ENCODE data around the gene FAM241A.
"Not testable (repeated sequence)": the region's sequence is repeated elsewhere in the genome, so short reads cannot be mapped to it uniquely, and the experiment has no call there.

FAM241A gene

DNA sequence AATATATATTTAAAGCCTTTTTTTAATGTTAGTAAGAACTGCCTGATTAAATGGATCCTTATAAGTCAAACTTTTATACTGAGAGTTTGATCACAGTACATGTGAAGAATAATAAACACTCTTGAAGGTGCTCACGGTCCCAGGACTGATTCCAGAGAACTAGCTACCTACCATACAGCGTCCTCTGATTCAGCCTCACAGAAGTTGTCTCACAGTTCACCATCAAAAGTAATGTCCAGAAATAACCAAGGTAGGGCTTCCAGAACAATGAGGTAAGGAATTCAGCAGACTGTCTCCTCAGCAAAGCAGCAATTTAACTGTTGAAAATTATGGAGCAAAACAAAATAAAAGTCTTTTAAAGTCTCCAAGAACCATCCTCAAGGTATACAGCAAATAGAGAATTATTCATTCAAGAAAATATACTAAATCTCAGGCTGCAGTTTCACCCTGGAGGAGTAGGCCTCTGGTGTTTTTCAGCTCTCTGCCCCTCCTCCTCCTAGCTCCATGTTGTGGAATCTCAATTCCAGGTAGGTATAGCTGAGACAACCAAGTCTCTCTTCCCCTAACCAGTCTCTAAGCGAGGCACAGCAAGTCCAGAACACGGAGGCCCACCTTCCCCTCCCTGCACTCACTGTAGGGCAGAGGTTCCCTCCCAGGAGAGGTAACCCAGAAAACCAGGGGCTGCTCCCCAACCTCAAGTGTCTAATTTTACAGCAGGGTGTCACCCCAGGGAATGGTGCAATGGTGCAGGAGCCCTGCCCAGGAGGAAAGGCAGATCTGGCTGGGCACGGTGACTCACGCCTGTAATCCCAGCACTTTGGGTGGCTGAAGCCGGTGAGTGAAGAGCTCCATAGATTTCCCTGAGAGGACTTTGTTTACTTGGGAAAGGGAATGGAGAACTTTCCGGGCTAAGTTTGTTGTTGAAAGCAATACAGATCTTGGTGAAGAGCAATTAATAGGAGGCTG is 28.6 kb downstream of the FAM241A start:
- no peak for DNase-seq (ENCODE audit: low spot score)

DNA sequence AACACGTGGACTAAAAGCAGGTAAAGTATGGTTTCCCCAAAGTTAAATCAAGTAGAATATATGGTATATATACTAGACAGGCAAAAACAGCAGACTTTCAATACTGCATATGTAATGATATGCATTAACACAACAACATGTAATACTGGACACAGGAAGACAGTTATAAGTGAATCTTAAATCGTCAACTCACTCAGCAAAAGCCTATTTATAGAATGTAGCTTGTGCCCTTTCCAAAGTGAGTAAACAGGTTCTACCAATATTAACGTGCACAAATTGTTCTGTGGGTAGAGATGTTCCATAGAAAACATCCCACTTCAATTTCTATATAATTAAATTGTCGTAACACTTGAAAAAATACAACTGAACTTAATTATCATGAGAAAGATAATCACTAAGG is 30.6 kb downstream of the FAM241A start:
- no peak for DNase-seq (ENCODE audit: low spot score)

DNA sequence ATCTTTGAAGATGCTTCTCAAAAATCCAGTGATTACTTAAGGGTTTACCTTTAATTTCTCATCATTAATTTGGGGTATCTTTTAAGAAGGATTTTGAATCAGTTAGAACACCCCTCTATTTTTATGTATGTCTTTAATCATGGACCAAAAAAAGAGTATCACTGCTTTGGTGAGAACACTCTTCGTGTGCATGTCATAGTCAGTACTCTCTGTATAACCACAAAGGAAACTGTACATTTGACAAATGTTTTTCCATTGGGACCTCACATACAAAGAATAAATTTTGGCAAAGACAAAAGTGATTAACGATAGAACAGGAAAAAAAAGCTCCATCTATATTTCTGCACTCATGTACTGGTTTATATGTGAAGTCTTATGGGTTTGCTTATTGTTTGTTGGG is 31.3 kb downstream of the FAM241A start:
- DNase-seq (ENCODE audit: low spot score) = no peak

GRCh38 chr4:112178741-112179140 is 33.5 kb downstream of the FAM241A start:
- DNase-seq (ENCODE audit: low spot score) = not testable (repeated sequence)

GRCh38 chr4:112181358-112182000 is 36.2 kb downstream of the FAM241A start:
- DNase-seq (ENCODE audit: low spot score) = no peak

GRCh38 chr4:112182604-112183003 is 37.4 kb downstream of the FAM241A start:
- DNase-seq (ENCODE audit: low spot score) = no peak

DNA sequence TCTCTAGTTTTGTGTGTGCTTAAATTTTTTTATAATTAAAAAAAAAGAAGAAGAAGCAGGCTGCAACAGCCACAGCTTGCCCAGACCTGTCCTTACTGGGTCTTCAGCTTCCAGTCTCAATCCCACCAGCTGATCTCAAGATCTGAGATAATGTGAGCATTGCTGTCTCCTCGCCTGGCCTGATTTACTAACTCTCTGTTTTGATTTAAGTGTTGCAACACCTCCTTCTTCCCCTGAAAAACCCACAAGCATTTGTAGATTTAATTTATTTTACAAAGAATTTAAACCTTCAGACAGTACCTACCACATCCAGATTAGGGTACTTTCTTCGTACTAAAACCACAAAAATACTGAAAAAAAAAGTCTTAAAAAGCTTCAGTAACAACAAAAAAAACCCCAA is 38.0 kb downstream of the FAM241A start:
- DNase-seq (ENCODE audit: low spot score) = no peak

DNA sequence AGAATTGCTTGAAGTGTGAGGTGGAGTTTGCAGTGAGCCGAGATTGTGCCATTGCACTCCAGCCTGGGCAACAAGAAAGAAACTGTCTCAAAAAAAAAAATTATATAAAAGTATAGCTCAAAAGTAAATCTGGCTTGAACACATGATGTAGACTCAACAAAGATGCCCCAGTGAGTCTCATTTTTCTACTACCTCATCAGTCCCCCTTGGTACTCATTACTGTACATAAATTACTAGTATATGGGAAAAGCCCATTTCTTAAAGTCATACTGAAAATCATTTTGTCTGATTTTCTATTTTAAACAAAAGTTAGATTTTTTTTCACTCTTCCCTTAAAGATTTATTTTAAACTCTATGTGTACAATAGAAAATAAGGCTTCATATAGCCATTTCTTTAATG is 39.2 kb downstream of the FAM241A start:
- no peak for DNase-seq (ENCODE audit: low spot score)

GRCh38 chr4:112185334-112185733 is 40.1 kb downstream of the FAM241A start:
- DNase-seq (ENCODE audit: low spot score) = no peak

DNA sequence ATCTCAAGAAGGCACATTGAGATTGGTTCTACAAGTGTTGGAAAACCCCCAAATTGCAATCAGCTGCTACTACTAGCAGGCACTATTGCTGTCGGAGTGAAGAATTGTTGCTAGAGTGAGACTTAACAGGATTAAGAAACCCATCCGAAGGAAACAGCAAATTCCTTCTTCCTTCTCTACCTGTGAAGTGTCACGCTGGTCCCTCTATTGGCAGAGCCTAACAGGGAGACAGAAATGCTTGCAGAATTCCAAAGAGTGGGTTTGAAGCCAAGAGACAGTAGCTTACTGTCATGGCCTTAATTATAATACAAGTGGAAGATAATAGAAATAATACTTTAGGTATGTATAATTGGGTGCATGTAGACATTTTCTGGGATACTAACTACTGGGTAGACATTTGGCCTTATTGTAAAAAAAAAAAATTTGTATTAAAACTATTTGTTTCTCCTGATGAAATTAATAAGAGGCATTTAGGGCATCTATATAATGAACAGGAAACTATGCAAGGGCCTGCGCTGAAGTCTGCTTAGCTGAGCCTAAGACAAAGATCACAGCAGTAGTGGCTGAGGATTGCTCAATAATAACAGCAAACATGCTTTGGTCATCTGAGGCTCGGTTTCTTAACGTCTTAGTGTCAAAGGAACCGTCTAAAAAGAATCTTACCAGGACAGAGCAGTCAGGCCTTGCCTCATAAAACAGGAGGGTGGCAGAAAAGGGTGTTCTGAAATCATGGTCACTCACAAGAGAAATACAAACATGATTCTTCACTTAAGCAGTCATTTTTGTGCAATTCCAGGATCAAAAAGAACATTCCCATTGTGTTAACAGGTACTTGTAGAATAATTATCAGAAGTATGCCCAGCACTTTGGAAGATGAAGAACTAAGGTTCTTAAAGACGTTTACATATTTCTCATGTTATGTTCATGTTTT is 40.8 kb downstream of the FAM241A start:
- DNase-seq (ENCODE audit: low spot score) = no peak

DNA sequence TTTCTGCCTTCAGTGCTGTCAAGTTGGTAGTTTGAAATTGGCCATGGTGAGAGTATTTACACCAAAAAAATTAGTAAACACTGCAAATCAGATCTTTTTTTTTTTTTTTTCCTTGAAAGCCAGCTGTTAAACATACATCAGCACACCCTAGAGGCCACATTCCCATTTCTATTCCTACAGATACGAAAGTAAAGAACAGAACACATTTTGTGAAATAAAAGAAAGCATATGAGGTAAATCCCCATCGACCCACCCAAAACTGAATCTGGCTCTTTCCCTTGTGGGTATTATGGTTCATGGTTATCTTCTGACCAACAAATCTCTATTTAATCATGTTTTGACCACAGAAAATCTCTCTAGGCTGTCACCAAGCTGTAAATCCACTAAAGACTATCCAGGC is 44.5 kb downstream of the FAM241A start:
- no peak for DNase-seq (ENCODE audit: low spot score)

DNA sequence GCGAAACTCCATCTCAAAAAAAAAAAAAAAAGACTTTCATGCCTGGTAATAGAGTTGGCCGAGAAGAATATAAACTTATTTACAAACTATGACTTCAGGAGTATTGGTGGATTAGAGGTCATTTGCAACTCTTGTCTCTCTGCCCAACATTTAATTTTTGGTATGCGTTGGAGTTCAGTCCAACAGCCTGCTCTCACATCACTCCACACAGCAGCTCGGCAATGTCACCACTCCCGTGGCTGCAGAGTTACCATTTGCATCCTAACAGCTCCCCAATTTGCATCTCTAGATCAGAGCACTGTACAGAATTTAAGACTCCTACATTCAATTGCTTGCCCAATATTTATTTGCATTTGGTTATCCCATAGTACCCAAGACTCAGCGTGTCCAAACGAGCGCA is 45.4 kb downstream of the FAM241A start:
- DNase-seq (ENCODE audit: low spot score) = no peak

GRCh38 chr4:112196461-112196860 is 51.2 kb downstream of the FAM241A start:
- DNase-seq (ENCODE audit: low spot score) = no peak

DNA sequence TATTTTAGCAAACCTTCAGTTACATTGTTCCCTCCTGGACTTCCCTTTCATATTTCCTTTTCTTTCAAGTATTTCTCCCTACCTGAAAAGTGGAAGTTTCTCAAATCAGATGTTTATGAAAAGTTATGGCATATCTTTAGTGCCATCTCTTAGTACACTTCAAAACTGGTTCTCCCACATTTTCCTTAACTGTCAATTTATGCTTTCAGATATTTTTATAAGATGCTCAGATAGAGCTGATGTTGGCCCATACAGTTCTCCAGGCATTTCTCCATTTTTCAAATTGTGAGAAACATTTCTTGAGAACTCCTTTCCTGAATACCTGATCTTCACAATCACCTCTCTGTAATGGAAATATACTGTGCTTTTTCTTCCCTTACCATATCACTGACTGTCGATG is 53.8 kb downstream of the FAM241A start:
- no peak for DNase-seq (ENCODE audit: low spot score)

- DNase-seq (ENCODE audit: low spot score) = no peak
Observed at GRCh38 chr4:112201915-112202505, 56.8 kb downstream of the FAM241A start.

DNA sequence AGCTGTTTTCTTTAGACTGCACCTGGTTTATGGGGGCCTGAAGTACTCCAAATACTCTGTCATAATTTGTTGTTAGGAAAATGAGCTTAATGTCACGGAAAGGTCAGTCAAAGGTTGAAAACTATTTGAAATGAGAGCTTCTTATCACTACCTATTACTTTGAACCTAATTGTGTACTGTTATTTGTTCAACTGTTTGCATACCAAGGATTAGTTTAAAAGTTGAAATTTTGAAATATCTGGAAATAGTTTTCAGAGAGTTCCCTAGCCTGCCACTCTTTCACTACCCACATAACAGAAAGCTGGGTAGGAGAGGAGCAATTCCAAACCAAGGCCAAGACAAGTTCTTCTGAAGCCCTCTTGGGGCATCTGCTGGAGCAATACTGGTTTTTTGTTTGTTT is 58.3 kb downstream of the FAM241A start:
- DNase-seq (ENCODE audit: low spot score) = no peak

DNA sequence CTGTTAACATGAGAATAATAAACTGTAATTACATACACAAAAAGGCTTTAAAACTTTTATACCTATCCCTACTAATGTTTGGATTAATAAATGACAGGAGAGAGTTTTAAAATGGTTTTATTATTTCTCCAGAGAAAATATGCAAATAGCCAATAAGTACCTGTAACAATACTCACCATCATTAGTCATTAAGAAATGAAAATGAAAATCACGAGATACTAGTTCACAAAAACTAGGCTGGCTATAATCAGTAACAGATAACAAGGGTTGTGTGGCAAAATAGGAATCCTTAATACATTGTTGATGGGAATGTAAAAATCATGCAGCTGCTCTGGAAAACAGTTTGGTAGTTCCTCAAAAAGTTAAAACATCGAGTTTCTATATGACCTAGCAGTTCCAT is 61.2 kb downstream of the FAM241A start:
- DNase-seq (ENCODE audit: low spot score) = no peak

GRCh38 chr4:112208137-112209095 is 63.2 kb downstream of the FAM241A start:
- DNase-seq (ENCODE audit: low spot score) = not testable (repeated sequence)

- no peak for DNase-seq (ENCODE audit: low spot score)
Observed at GRCh38 chr4:112210777-112211176, 65.5 kb downstream of the FAM241A start.

GRCh38 chr4:112213091-112213490 is 67.8 kb downstream of the FAM241A start:
- no peak for DNase-seq (ENCODE audit: low spot score)

DNA sequence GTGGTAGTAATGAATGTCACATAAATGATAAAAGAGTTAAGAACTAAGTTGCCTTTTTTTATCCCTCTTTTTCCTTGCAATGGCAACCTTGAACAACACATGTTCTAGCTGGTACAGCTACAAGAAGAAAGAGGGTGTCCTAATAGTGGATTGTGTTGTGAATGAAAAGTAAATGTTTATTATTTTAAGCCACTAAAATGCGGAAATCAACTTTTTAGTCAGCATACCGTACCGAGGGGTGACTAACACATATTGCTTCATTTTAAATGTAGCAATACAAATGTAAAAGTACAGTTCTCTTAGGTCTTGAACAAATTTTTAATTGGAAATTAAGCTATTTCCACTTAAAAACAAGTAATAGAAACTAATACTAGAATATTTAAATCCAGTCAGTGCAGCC is 68.6 kb downstream of the FAM241A start:
- DNase-seq (ENCODE audit: low spot score) = no peak
